HT1080 (cell line): ENCODE results near the gene LPAR3. TPM values are rescaled to one million over a fixed set of nuclear protein-coding genes. Genes with fewer than 3 reads are reported as not detected.

Experiments used
- DNase-seq: peaks from one replicate; pipeline ENCODE4 v3.0.0-alpha.2; 2015; ENCODE audit warnings: low read depth
- total RNA-seq: library from RNA; depleted of rRNA; stranded (reverse); fragments of >200 nt; shearing (Covaris generic); gene quantifications from 2 replicates; pipeline ENCODE4 v1.2.3, GENCODE V29; 2014; rRNA removed

Gene LPAR3
- total RNA-seq, 1 experiment from 2014 or later: 4.1 TPM

- peak; percentile 91 for DNase-seq
Observed at GRCh38 chr1:84780000-84780716, 112.8 kb downstream of the LPAR3 start.

GRCh38 chr1:84776639-84777038 is 116.4 kb downstream of the LPAR3 start:
- DNase-seq: peak; percentile 96

DNA sequence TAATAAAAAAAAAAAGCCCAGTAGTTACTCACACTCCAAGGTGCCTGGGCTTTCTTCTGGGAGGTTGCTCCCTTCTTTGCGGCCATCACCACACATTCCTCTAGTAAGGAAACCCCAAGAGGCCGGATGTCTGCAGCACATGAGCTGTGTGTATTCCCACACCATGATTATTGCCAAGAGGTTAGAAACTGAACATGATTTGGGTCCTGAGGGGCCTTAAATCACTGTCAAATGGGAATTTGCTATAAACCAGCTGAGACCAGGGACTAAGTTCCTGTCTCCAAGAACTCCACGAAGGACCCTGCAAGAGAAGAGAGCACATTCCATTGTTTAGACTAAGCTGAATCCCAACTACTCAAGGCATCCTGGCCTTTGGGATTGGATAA is 117.5 kb downstream of the LPAR3 start:
- DNase-seq: no peak

DNA sequence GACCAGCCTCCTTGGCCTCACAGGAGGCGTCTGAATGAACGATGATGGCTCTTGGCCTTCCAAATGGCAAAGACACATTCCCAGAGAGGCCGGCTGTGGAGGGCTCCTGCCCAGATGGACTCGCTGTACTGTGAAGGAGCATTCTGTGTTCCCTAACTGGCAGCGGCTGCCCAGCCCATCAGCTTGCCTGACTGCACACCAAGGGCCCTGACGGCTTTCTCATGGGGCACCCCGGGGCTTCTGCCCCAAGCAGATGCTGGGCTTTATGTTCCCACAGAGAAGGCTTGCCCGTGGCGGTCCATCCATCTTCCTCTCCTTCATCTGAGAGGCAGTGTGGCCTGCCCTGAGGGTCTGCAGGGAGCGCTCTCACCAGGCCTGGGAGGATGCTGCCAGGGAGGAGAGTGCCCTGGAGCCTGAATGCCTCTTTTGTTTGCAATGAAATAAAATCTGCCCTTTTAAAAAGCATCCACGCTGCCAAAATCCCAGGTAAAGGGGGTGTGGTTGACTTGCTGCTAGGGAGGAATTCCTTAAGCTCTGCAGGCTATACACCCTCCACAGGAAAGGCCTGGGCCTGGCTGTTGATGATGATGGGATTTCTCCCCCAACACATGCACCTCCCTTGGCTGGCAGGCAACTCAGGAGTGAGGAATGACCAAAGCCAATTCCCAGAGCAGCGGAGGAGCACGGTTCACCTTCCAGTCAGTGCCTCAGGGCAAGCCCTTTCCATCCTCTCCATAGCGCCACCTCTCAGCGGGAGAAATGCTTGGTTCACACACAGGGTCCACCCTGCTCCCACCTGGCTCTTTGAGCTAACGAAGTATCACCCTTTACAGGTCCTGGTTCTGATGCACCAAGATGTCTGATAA is 118.1 kb downstream of the LPAR3 start:
- DNase-seq: no peak

- DNase-seq: no peak
Observed at GRCh38 chr1:84773933-84774497, 119.0 kb downstream of the LPAR3 start.

GRCh38 chr1:84773195-84773594 is 119.8 kb downstream of the LPAR3 start:
- no peak for DNase-seq

DNA sequence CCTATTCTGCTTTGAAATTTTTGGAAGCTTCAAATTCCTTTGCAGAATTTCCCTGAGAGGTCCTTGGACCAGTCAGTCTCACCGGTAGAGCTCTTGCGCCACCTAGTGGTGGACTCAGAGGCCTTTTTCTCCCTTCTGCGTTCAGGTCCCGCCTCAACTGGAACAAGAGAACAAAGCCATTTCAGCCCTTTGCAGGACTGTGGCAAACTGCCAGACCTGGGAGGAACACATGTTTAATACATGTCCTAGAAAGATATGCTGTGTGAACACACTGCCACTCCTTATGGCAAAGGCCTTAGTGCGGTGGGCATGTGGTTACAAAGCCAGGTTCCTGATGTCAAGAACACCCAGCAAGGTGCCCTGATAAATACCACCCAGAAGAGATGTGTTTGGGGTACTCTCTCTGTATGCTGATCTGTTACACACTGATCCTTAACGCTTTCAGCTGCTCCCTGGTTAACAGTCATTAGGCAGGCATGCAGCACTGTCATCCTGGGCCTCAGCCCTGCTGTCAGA is 120.5 kb downstream of the LPAR3 start:
- DNase-seq: peak; percentile 77

DNA sequence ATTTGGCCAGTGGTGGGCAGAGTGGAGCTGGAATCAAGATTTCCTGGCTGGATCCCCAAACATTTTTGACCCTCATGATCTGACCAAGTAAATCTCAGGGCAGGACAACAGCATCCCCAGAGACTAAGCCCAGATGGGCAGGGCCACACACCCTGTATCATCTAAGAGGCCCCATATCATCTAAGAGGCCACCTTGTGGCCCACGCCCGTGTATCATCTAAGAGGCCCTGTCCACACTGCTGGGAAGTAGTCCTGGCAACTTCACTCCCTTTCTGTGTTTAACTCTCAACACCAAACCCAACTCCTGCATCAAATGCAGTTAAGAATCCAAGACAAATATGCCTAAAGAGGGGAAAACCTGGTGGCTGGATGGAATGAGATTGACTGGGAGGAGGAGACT is 121.1 kb downstream of the LPAR3 start:
- no peak for DNase-seq

DNA sequence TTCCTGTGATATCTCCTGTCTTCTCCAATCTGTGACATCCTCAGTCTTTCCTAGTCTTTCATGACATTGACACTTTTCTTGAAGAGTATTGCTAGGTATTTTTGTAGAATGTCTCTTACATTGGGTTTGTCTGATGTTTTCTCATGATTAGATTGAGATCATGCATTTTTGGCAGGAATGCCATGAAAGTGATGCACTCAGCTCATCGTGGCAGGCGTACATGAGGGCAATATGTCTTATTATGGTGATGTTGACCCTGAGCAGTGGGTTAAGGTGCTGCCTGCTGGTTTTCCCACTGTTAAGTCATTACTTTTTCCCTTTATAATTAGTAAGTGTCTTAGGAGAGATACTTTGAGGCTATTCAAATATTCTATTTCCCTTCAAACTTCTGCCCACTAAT is 122.5 kb downstream of the LPAR3 start:
- no peak for DNase-seq

- no peak for DNase-seq
Observed at GRCh38 chr1:84769636-84770035, 123.4 kb downstream of the LPAR3 start.

- no peak for DNase-seq
Observed at GRCh38 chr1:84768634-84769033, 124.4 kb downstream of the LPAR3 start.

GRCh38 chr1:84763912-84764680 is 128.9 kb downstream of the LPAR3 start:
- DNase-seq: no peak

DNA sequence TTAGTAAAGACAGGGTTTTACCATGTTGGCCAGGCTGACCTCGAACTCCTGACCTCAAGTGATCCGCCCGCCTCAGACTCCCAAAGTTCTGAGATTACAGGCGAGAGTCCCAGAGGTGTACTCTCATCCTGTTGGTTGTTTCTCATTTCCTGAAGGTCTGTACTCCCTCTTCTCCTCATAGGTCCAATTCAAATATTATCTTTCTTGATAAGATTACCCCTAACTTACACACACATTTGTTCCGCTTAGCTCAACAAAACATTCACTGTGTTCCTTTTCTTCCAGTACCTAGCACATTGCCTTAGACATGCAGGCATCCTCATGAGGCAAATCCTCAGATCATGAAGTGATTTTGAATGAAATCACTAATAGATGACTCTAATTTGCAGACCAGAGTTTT is 130.3 kb downstream of the LPAR3 start:
- DNase-seq: no peak

Other genes starting within 250 kb of the LPAR3 start
- gene SSX2IP, start 202.7 kb downstream of the LPAR3 start, total RNA-seq: 18.6 and 21.4 TPM in 2 replicates
- 13.1 and 14.9 TPM in 2 replicates for gene MCOLN2, start 103.9 kb upstream of the LPAR3 start, total RNA-seq
- gene MCOLN3, start 155.3 kb upstream of the LPAR3 start, total RNA-seq: 3.7 and 4.1 TPM in 2 replicates